ENCODE measurements around the gene RESP18.

- TF ChIP-seq POLR2A (IDR thresholded peaks at IDR 0.05; ENCODE audit: low read depth, low read length), result no peak
- TF ChIP-seq USF2 (IDR thresholded peaks at IDR 0.05; ENCODE audit: low read depth, low read length), result no peak
- no peak for TF ChIP-seq CTCF (conservative IDR thresholded peaks at IDR 0.05; ENCODE audit: low read depth, low read length)
- TF ChIP-seq SMC3 (IDR thresholded peaks at IDR 0.05; ENCODE audit: low read depth, low read length), result no peak
- peak; percentile 88 for TF ChIP-seq CEBPB (IDR thresholded peaks at IDR 0.05; ENCODE audit: low read depth, low read length)
- TF ChIP-seq MXI1 (IDR thresholded peaks at IDR 0.05; ENCODE audit: borderline replicate concordance, low read depth, low read length), result no peak
- no peak for TF ChIP-seq MAFK (IDR thresholded peaks at IDR 0.05; ENCODE audit: low read depth, low read length)
- TF ChIP-seq BHLHE40 (IDR thresholded peaks at IDR 0.05; ENCODE audit: low read depth, low read length), result no peak
- no peak for TF ChIP-seq RFX5 (IDR thresholded peaks at IDR 0.05; ENCODE audit: low read depth, low read length)
- TF ChIP-seq MAZ (IDR thresholded peaks at IDR 0.05; ENCODE audit: borderline replicate concordance, low read depth, low read length), result no peak; the same call in 1 of the 2 replicates
- no peak for TF ChIP-seq RAD21 (IDR thresholded peaks at IDR 0.05; ENCODE audit: low read length)
These were observed 36.9 kb upstream of the RESP18 start for GRCh38 chr2:219369447-219369861.

All from IMR-90 (cell line).